HT1080 (cell line): Measurements from ENCODE around the gene HTR3D. TPM values are rescaled to one million over a fixed set of nuclear protein-coding genes. Genes with fewer than 3 reads are reported as not detected.
"Not testable (repeated sequence)": the region's sequence is repeated elsewhere in the genome, so short reads cannot be mapped to it uniquely, and the experiment has no call there.

Source experiments
- DNase-seq: peaks from one replicate; pipeline ENCODE4 v3.0.0-alpha.2; 2015; ENCODE audit warnings: low read depth
- total RNA-seq: library from RNA; depleted of rRNA; stranded (reverse); fragments of >200 nt; shearing (Covaris generic); gene quantifications from 2 replicates; pipeline ENCODE4 v1.2.3, GENCODE V29; 2014

Gene HTR3D
- total RNA-seq, 1 experiment from 2014 or later, result not detected

GRCh38 chr3:184016169-184016570 lies 15.4 kb upstream of the HTR3D start:
- no peak for DNase-seq

GRCh38 chr3:184016811-184017671 lies 14.5 kb upstream of the HTR3D start:
- peak; percentile 74 for DNase-seq

GRCh38 chr3:184017672-184018423 lies 13.7 kb upstream of the HTR3D start, which contains the start of gene ABCC5:
Gene ABCC5, minus strand, starts transcription at chr3:184017884. Its CDS starts 3,492 bp downstream, at chr3:184014392.
- peak; percentile 96 for DNase-seq

GRCh38 chr3:184018424-184018973 lies 13.0 kb upstream of the HTR3D start:
- DNase-seq, result no peak

- DNase-seq, result peak; percentile 32
These were observed 9.2 kb upstream of the HTR3D start for GRCh38 chr3:184022323-184022722.

- DNase-seq, result not testable (repeated sequence)
These were observed 6.3 kb upstream of the HTR3D start for GRCh38 chr3:184025256-184025655.

GRCh38 chr3:184028275-184028890 lies 3.2 kb upstream of the HTR3D start:
- not testable (repeated sequence) for DNase-seq

GRCh38 chr3:184029443-184029842 lies 2.1 kb upstream of the HTR3D start:
- no peak for DNase-seq

GRCh38 chr3:184030536-184030935 lies 1.0 kb upstream of the HTR3D start:
- DNase-seq, result no peak

GRCh38 chr3:184037816-184038215 lies 6.3 kb downstream of the HTR3D start:
- DNase-seq, result no peak

- DNase-seq, result not testable (repeated sequence)
These were observed 6.8 kb downstream of the HTR3D start for GRCh38 chr3:184038307-184038706.

GRCh38 chr3:184039414-184039813 lies 7.9 kb downstream of the HTR3D start:
- DNase-seq, result no peak

GRCh38 chr3:184040010-184040409 lies 8.5 kb downstream of the HTR3D start:
- peak; percentile 59 for DNase-seq

GRCh38 chr3:184042617-184043016 lies 11.1 kb downstream of the HTR3D start:
- DNase-seq, result no peak

- no peak for DNase-seq
These were observed 14.5 kb downstream of the HTR3D start for GRCh38 chr3:184045995-184046394.

GRCh38 chr3:184050217-184050847 lies 18.8 kb downstream of the HTR3D start:
- DNase-seq, result no peak

- DNase-seq, result no peak
These were observed 21.2 kb downstream of the HTR3D start, which contains the start of gene HTR3C for GRCh38 chr3:184052767-184053166. Gene HTR3C, plus strand, starts transcription at chr3:184053047. Its CDS starts 34 bp downstream, at chr3:184053081.

- peak; percentile 68 for DNase-seq
These were observed 26.5 kb downstream of the HTR3D start for GRCh38 chr3:184058029-184058428.

- DNase-seq, result no peak
These were observed 27.9 kb downstream of the HTR3D start for GRCh38 chr3:184059424-184059823.

GRCh38 chr3:184062637-184063036 lies 31.1 kb downstream of the HTR3D start:
- DNase-seq, result no peak

GRCh38 chr3:184066211-184066610 lies 34.7 kb downstream of the HTR3D start:
- no peak for DNase-seq
